Suprapubic skin (tissue), 4 donors: ENCODE data around the gene AMBP. TPM values are rescaled to one million over a fixed set of nuclear protein-coding genes. Genes with fewer than 3 reads are reported as not detected.

Experiments used
- DNase-seq, 2 donors: peaks; one replicate each; pipeline ENCODE4 v3.0.0-alpha.2; 2019; ENCODE audit warnings: low spot score in 2 of 2
- H3K27ac ChIP-seq: fragments of 200-600 bp; sonication (generic); one replicate; pipeline ENCODE4 v1.5.1; 2019
- H3K27me3 ChIP-seq: fragments of 200-600 bp; sonication (generic); one replicate; pipeline ENCODE4 v1.5.1; 2019
- H3K36me3 ChIP-seq: fragments of 200-600 bp; sonication (generic); one replicate; pipeline ENCODE4 v1.5.1; 2019
- H3K4me1 ChIP-seq: fragments of 200-600 bp; sonication (generic); one replicate; pipeline ENCODE4 v1.5.1; 2019
- H3K4me3 ChIP-seq: fragments of 200-600 bp; sonication (generic); one replicate; pipeline ENCODE4 v1.5.1; 2019; ENCODE audit warnings: mild to moderate bottlenecking
- H3K9me3 ChIP-seq: fragments of 200-600 bp; sonication (generic); one replicate; pipeline ENCODE4 v1.5.1; 2019
- EP300 ChIP-seq: sonication (generic); formaldehyde crosslinking; IDR thresholded peaks from one replicate; pipeline ENCODE4 v1.6.1; 2017; ENCODE audit warnings: antibody characterized with exemption
- POLR2A ChIP-seq, 2 donors: fragments of 450-650 bp; IDR thresholded peaks; one replicate each; pipeline ENCODE4 v1.6.1; 2017; ENCODE audit warnings: antibody characterized with exemption in 2 of 2, mild to moderate bottlenecking in 2 of 2, moderate library complexity in 2 of 2
- POLR2AphosphoS5 ChIP-seq, 3 donors: sonication (generic); formaldehyde crosslinking; IDR thresholded peaks; one replicate each; pipeline ENCODE4 v1.6.1; 2017; ENCODE audit warnings: antibody characterized with exemption in 3 of 3
- WGBS: methylation state at CpG from one replicate; pipeline ENCODE4 v1.1.5; 2018; 5-methylcytosine and 5-hydroxymethylcytosine counted together
- total RNA-seq, 4 donors: library from RNA; depleted of rRNA; stranded (reverse); fragments of >200 nt; gene quantifications; one replicate each; pipeline ENCODE4 v1.1.0, GENCODE V29; 2016
- TF ChIP-seq, protein P1 (sequence below), 2 donors: fragments of 200-600 bp in 1 of 2; fragments of 450-650 bp in 1 of 2; sonication (generic) in 1 of 2; IDR thresholded peaks; one replicate each; pipeline ENCODE4 v1.5.1; 2016 to 2019; ENCODE audit warnings: antibody characterized with exemption in 2 of 2, mild to moderate bottlenecking in 1 of 2, moderate library complexity in 1 of 2

Gene AMBP
- total RNA-seq, 4 donors from 2014 or later, result 3.6 TPM; not detected in 3

DNA sequence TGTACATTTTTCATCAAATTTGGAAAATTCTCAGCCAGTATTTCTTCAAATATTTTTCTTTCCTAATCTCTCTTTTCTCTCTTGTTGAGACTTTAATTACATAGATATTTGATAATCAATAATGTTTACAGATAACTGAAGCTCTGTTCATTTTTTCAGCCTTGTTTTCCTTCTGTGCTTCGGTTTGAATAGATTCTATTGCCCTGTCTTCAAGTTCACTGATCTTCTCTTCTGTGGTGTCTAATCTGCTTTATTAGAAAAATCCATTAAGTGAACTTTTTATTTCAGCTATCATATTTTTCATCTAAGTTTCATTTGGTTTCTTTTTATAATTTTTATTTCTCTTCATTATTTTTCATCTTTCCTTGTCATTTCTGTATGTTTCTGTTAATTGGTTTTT lies 54.1 kb downstream of the AMBP start:
- no peak for DNase-seq
- Histone ChIP-seq H3K27ac (no peak overlapping the region), H3K4me3 (no peak overlapping the region), H3K4me1 (no peaks in the 10 kb centered on the region), H3K9me3 (no peaks in the 10 kb centered on the region), H3K36me3 (peaks cover 12% of the 10 kb centered on the region), H3K27me3 (no peaks in the 10 kb centered on the region)
- WGBS, result 93% methylated on average over 1 of the region's 1 CpG
- TF ChIP-seq POLR2A (IDR thresholded peaks at IDR 0.05), result no peak

DNA sequence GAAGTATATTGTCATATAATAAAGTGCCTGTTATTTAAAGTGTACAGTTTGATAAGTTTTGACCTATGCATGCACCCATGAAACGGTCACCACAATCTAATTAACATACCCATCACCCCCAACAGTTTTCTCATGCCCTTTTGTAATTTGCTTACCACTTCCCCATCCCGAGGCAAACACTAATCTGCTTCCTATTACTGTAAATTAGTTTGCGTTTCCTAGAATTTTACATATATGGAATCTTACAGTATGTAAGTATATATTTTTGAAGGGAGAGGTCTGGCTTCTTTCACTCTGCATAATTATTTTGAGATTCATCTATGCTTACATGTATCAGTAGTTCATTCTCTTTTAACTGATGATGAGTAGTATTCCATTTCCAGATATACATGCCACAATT lies 56.5 kb downstream of the AMBP start:
- H3K27me3 ChIP-seq, result no peaks in the 10 kb centered on the region
- TF ChIP-seq, protein P1, sequence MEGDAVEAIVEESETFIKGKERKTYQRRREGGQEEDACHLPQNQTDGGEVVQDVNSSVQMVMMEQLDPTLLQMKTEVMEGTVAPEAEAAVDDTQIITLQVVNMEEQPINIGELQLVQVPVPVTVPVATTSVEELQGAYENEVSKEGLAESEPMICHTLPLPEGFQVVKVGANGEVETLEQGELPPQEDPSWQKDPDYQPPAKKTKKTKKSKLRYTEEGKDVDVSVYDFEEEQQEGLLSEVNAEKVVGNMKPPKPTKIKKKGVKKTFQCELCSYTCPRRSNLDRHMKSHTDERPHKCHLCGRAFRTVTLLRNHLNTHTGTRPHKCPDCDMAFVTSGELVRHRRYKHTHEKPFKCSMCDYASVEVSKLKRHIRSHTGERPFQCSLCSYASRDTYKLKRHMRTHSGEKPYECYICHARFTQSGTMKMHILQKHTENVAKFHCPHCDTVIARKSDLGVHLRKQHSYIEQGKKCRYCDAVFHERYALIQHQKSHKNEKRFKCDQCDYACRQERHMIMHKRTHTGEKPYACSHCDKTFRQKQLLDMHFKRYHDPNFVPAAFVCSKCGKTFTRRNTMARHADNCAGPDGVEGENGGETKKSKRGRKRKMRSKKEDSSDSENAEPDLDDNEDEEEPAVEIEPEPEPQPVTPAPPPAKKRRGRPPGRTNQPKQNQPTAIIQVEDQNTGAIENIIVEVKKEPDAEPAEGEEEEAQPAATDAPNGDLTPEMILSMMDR (IDR thresholded peaks at IDR 0.05), result no peak
- TF ChIP-seq EP300 (no peak), POLR2AphosphoS5 (IDR thresholded peaks at IDR 0.05) (no peak)
- H3K4me1 ChIP-seq, result no peaks in the 10 kb centered on the region
- peaks cover 31% of the 10 kb centered on the region for H3K36me3 ChIP-seq
- DNase-seq, result no peak
- H3K27ac ChIP-seq, result no peak overlapping the region
- 91% methylated on average over 3 of the region's 3 CpGs for WGBS
- no peaks in the 10 kb centered on the region for H3K9me3 ChIP-seq
- no peak overlapping the region for H3K4me3 ChIP-seq

DNA sequence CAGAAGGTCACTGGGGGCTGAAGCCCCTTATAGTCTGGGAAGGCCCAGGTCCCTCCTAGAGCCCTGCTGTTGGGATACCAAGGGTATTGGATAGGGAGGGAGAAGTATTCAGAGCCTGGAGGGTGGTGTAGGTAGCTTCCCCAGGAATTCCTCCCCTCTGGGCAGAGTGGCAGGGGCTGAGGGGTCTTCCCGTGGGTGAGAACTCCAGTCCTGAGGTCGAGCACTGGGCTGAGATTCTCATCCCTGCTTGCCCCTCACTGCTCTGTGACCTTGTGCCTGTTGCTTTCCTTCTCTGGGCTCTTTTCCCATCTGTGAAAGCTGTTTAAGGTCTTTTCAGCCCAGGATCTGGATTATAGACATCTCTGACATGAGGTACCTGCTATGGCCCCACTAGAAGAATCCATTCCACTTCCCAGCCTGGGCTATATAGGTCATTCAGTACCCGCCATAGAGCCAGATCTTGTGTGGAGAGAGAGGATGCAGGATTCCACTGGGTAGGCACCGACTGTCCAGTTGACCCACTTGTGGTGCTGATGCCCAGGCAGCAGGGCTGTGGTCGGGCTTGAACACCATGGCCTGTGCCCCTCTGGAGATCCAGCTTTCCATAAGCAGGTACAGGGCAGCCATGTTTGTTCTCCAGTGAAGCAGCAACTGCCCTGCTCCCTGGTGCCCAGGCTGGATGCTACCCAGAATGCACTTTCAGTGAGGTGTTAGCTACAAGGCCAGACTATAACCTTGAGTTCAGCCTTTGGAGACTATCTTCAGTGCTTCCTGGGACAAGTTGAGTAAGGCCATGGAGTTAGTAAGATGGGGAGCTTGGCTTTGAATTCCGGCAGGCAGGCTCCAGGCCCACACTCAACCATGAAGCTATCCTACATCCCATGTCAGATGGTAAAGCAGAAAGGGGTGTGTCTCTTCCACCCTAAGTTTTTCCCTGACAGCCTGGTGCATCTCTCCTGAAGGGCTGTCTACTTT lies 60.1 kb downstream of the AMBP start:
- DNase-seq, result peak in 1 of 2 donors; percentile 25
- Histone ChIP-seq H3K36me3 (peaks cover 30% of the 10 kb centered on the region), H3K9me3 (no peaks in the 10 kb centered on the region)

DNA sequence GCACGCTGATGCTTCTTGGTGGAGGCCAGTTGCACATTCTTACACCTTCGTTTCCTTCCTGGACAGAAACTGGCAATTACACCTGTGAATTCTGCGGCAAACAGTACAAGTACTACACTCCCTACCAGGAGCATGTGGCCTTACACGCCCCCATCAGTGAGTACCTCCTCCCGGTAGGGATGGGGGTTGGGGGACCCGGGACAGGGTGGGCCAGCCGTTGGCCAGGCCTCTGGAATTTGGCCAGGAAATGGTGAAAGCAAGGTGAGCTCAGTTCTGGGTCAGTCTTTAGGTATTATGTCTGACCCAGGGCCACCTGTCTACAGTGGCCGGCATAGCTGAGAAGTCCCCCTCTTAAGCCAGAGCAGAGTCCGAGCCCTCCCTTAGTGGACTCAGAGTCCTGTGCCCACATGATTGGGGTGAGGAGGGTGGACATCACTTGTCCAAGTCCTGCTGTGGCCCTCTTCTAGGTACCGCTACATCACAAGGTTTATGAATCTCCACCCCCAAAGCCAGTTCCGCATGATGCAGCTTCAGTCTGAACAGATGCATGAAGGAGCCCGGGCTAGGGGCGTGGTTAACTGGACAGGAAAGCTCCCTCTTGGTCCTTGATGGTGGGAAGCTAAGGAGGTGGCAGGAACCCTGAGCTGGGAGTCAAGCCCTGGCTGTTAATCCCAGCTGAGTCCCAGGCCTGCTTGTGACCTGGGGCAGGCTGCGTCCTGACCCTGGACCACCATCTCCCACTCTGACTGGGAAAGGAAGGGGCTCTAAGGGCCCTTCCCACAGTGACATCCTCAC lies 61.3 kb downstream of the AMBP start:
- DNase-seq, result peak; percentile 11 to 51
- H3K4me3 ChIP-seq, result no peak overlapping the region
- no peaks in the 10 kb centered on the region for H3K4me1 ChIP-seq
- H3K9me3 ChIP-seq, result no peaks in the 10 kb centered on the region
- TF ChIP-seq, protein P1 (IDR thresholded peaks at IDR 0.05), result no peak
- 100% methylated on average over 6 of the region's 14 CpGs for WGBS
- no peak overlapping the region for H3K27ac ChIP-seq
- H3K27me3 ChIP-seq, result no peaks in the 10 kb centered on the region
- H3K36me3 ChIP-seq, result peaks cover 30% of the 10 kb centered on the region

More for the DNA sequence above, 60.1 kb downstream of the AMBP start:
- H3K4me3 ChIP-seq, result no peak overlapping the region
- WGBS, result 96% methylated on average over 3 of the region's 6 CpGs
- H3K4me1 ChIP-seq, result no peaks in the 10 kb centered on the region
- H3K27ac ChIP-seq, result no peak overlapping the region
- no peaks in the 10 kb centered on the region for H3K27me3 ChIP-seq
- TF ChIP-seq, protein P1 (IDR thresholded peaks at IDR 0.05), result no peak
- TF ChIP-seq EP300 (no peak), POLR2A (IDR thresholded peaks at IDR 0.05) (no peak), POLR2AphosphoS5 (IDR thresholded peaks at IDR 0.05) (no peak)

DNA sequence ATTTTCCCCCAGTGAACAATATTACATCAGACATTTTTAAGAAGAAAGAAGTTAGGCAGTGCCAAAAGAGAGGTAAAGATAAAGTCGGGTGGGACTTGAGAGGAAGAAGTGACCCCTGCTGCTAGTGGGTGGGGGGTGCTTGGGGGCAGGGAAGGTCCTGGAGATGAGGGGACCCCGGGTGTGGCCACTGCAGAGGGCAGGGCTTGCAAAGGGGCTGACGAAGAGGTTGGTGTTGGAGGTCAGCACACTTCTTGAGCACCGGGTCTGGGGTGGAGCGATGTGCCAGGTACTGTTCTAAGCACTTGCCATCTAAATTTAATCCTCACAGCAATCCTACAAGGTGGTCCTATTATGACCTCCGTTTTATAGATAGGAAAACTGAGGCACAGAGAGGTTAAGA lies 62.0 kb downstream of the AMBP start:
- peak in 1 of 2 donors; percentile 22 for DNase-seq
- no peaks in the 10 kb centered on the region for H3K4me1 ChIP-seq
- no peak overlapping the region for H3K27ac ChIP-seq
- TF ChIP-seq POLR2AphosphoS5 (IDR thresholded peaks at IDR 0.05) (no peak), POLR2A (IDR thresholded peaks at IDR 0.05) (no peak), EP300 (no peak)
- TF ChIP-seq, protein P1 (IDR thresholded peaks at IDR 0.05), result no peak
- no peaks in the 10 kb centered on the region for H3K27me3 ChIP-seq
- no peaks in the 10 kb centered on the region for H3K9me3 ChIP-seq
- no peak overlapping the region for H3K4me3 ChIP-seq
- 87% methylated on average over 6 of the region's 6 CpGs for WGBS
- H3K36me3 ChIP-seq, result peaks cover 36% of the 10 kb centered on the region
